ENCODE data around the gene TSEN2.

GRCh38 chr3:12440927-12441714 is 43.2 kb upstream of the TSEN2 start:
- TF ChIP-seq YY1 (IDR thresholded peaks at IDR 0.05; ENCODE audit: low read depth) (no peak), EP300 (IDR thresholded peaks at IDR 0.05; ENCODE audit: borderline replicate concordance) (no peak), TAF1 (IDR thresholded peaks at IDR 0.05; ENCODE audit: low read depth) (no peak), REST (IDR thresholded peaks at IDR 0.05; ENCODE audit: low read depth) (no peak), FOXM1 (IDR thresholded peaks at IDR 0.05; ENCODE audit: borderline replicate concordance, low read depth) (no peak), CEBPB (IDR thresholded peaks at IDR 0.05) (no peak), EGR1 (IDR thresholded peaks at IDR 0.05) (no peak), MAX (IDR thresholded peaks at IDR 0.05) (no peak)

Data from Ishikawa (cell line).